ENCODE results near the gene DNAH12.

DNA sequence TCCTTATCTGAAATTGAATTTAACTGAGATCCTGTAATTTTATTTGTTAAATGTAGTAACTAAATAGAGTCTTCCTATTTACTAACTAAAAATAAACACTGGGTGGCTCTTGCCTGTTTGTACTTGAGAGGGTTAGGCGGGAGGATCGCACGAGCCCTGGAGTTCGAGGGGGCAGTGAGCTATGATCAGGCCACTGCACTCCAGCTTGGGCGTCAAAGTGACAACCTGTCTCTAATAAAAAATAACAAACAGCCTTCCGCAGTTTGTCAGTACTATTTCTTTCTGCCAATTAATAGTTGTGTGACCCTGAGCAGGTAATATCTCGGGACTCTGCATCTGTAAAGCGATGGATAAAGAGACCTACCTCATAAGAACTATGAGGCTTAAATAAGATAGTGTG, 11.2 kb upstream of the DNAH12 start:
- TF ChIP-seq TOX (CRISPR knock-in tag; IDR thresholded peaks at IDR 0.05; ENCODE audit: borderline replicate concordance) (no peak), PPARA (CRISPR knock-in tag; IDR thresholded peaks at IDR 0.05; ENCODE audit: borderline replicate concordance) (no peak), ESRRG (CRISPR knock-in tag; IDR thresholded peaks at IDR 0.05) (no peak), ZNF8 (CRISPR knock-in tag; IDR thresholded peaks at IDR 0.05) (no peak), OSR1 (CRISPR knock-in tag; IDR thresholded peaks at IDR 0.05) (no peak), BACH2 (CRISPR knock-in tag; IDR thresholded peaks at IDR 0.05; ENCODE audit: borderline replicate concordance) (no peak), ZFP3 (CRISPR knock-in tag; IDR thresholded peaks at IDR 0.05) (no peak), TCF4 (CRISPR knock-in tag; IDR thresholded peaks at IDR 0.05; ENCODE audit: borderline replicate concordance) (no peak), ZNF70 (CRISPR knock-in tag; IDR thresholded peaks at IDR 0.05) (no peak), RARB (CRISPR knock-in tag; IDR thresholded peaks at IDR 0.05) (no peak), ARNTL (CRISPR knock-in tag; IDR thresholded peaks at IDR 0.05; ENCODE audit: borderline replicate concordance, low read depth) (no peak), ZFP30 (CRISPR knock-in tag; IDR thresholded peaks at IDR 0.05) (no peak)
- TF ChIP-seq, protein P1, sequence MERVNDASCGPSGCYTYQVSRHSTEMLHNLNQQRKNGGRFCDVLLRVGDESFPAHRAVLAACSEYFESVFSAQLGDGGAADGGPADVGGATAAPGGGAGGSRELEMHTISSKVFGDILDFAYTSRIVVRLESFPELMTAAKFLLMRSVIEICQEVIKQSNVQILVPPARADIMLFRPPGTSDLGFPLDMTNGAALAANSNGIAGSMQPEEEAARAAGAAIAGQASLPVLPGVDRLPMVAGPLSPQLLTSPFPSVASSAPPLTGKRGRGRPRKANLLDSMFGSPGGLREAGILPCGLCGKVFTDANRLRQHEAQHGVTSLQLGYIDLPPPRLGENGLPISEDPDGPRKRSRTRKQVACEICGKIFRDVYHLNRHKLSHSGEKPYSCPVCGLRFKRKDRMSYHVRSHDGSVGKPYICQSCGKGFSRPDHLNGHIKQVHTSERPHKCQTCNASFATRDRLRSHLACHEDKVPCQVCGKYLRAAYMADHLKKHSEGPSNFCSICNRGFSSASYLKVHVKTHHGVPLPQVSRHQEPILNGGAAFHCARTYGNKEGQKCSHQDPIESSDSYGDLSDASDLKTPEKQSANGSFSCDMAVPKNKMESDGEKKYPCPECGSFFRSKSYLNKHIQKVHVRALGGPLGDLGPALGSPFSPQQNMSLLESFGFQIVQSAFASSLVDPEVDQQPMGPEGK (CRISPR knock-in tag; IDR thresholded peaks at IDR 0.05; ENCODE audit: borderline replicate concordance): no peak
- TF ChIP-seq, protein P2, sequence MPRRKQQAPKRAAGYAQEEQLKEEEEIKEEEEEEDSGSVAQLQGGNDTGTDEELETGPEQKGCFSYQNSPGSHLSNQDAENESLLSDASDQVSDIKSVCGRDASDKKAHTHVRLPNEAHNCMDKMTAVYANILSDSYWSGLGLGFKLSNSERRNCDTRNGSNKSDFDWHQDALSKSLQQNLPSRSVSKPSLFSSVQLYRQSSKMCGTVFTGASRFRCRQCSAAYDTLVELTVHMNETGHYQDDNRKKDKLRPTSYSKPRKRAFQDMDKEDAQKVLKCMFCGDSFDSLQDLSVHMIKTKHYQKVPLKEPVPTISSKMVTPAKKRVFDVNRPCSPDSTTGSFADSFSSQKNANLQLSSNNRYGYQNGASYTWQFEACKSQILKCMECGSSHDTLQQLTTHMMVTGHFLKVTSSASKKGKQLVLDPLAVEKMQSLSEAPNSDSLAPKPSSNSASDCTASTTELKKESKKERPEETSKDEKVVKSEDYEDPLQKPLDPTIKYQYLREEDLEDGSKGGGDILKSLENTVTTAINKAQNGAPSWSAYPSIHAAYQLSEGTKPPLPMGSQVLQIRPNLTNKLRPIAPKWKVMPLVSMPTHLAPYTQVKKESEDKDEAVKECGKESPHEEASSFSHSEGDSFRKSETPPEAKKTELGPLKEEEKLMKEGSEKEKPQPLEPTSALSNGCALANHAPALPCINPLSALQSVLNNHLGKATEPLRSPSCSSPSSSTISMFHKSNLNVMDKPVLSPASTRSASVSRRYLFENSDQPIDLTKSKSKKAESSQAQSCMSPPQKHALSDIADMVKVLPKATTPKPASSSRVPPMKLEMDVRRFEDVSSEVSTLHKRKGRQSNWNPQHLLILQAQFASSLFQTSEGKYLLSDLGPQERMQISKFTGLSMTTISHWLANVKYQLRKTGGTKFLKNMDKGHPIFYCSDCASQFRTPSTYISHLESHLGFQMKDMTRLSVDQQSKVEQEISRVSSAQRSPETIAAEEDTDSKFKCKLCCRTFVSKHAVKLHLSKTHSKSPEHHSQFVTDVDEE (CRISPR knock-in tag; IDR thresholded peaks at IDR 0.05): no peak
